ENCODE results near the gene KIAA0319L.
"Not testable (repeated sequence)": the region's sequence is repeated elsewhere in the genome, so short reads cannot be mapped to it uniquely, and the experiment has no call there.

Gene KIAA0319L

GRCh38 chr1:35470977-35471613, 86.1 kb downstream of the KIAA0319L start:
- H3K36me3 ChIP-seq: peaks cover 63% of the 10 kb centered on the region
- no peaks in the 10 kb centered on the region for H3K9me3 ChIP-seq
- no peaks in the 10 kb centered on the region for H3K4me1 ChIP-seq (ENCODE audit: control insufficient read depth in 1 of 2, insufficient read depth in 1 of 2, low read depth in 1 of 2, low read length in 1 of 2)
- H3K4me3 ChIP-seq (ENCODE audit: low read depth in 1 of 2, low read length in 1 of 2): no peak overlapping the region
- no peaks in the 10 kb centered on the region for H3K27me3 ChIP-seq
- TF ChIP-seq CTCF (IDR thresholded peaks at IDR 0.05): no peak
- no peak overlapping the region for H3K27ac ChIP-seq

GRCh38 chr1:35466120-35466519, 91.1 kb downstream of the KIAA0319L start:
- Histone ChIP-seq H3K4me3 (ENCODE audit: low read depth in 1 of 2, low read length in 1 of 2) (no peak overlapping the region), H3K36me3 (peaks cover 71% of the 10 kb centered on the region), H3K27ac (no peak overlapping the region), H3K9me3 (no peaks in the 10 kb centered on the region), H3K4me1 (ENCODE audit: control insufficient read depth in 1 of 2, insufficient read depth in 1 of 2, low read depth in 1 of 2, low read length in 1 of 2) (no peaks in the 10 kb centered on the region), H3K27me3 (no peaks in the 10 kb centered on the region)
- TF ChIP-seq CTCF (IDR thresholded peaks at IDR 0.05): no peak

- not testable (repeated sequence) for H3K4me3 ChIP-seq (ENCODE audit: low read depth in 1 of 2, low read length in 1 of 2); H3K9me3 ChIP-seq; H3K27me3 ChIP-seq; H3K4me1 ChIP-seq (ENCODE audit: control insufficient read depth in 1 of 2, insufficient read depth in 1 of 2, low read depth in 1 of 2, low read length in 1 of 2); H3K27ac ChIP-seq
- peaks cover 54% of the 10 kb centered on the region for H3K36me3 ChIP-seq
These were observed 93.5 kb downstream of the KIAA0319L start for GRCh38 chr1:35463749-35464148.

GRCh38 chr1:35463232-35463631, 94.0 kb downstream of the KIAA0319L start:
- H3K9me3 ChIP-seq: no peaks in the 10 kb centered on the region
- H3K4me1 ChIP-seq (ENCODE audit: control insufficient read depth in 1 of 2, insufficient read depth in 1 of 2, low read depth in 1 of 2, low read length in 1 of 2): no peaks in the 10 kb centered on the region
- no peak overlapping the region for H3K4me3 ChIP-seq (ENCODE audit: low read depth in 1 of 2, low read length in 1 of 2)
- TF ChIP-seq CTCF (IDR thresholded peaks at IDR 0.05): no peak
- H3K27ac ChIP-seq: no peak overlapping the region
- no peaks in the 10 kb centered on the region for H3K27me3 ChIP-seq
- peaks cover 49% of the 10 kb centered on the region for H3K36me3 ChIP-seq

- TF ChIP-seq CTCF (IDR thresholded peaks at IDR 0.05): no peak
- Histone ChIP-seq H3K36me3 (peaks cover 49% of the 10 kb centered on the region), H3K9me3 (no peaks in the 10 kb centered on the region)
These were observed 95.1 kb downstream of the KIAA0319L start for GRCh38 chr1:35461966-35462651.

GRCh38 chr1:35460796-35461195, 96.4 kb downstream of the KIAA0319L start:
- Histone ChIP-seq H3K9me3 (no peaks in the 10 kb centered on the region), H3K4me3 (ENCODE audit: low read depth in 1 of 2, low read length in 1 of 2) (no peak overlapping the region), H3K36me3 (peaks cover 42% of the 10 kb centered on the region), H3K4me1 (ENCODE audit: control insufficient read depth in 1 of 2, insufficient read depth in 1 of 2, low read depth in 1 of 2, low read length in 1 of 2) (peaks cover 0 to 3% of the 10 kb centered on the region in 2 experiments), H3K27me3 (no peaks in the 10 kb centered on the region), H3K27ac (no peak overlapping the region)
- no peak for TF ChIP-seq CTCF (IDR thresholded peaks at IDR 0.05)

More at GRCh38 chr1:35461966-35462651, 95.1 kb downstream of the KIAA0319L start:
- no peak overlapping the region for H3K4me3 ChIP-seq (ENCODE audit: low read depth in 1 of 2, low read length in 1 of 2)
- H3K27me3 ChIP-seq: no peaks in the 10 kb centered on the region
- H3K4me1 ChIP-seq (ENCODE audit: control insufficient read depth in 1 of 2, insufficient read depth in 1 of 2, low read depth in 1 of 2, low read length in 1 of 2): no peaks in the 10 kb centered on the region
- H3K27ac ChIP-seq: no peak overlapping the region

Measured in neutrophil (primary cell).